Calu3 (cell line): ENCODE results near the gene SLC15A4. TPM values are rescaled to one million over a fixed set of nuclear protein-coding genes. Genes with fewer than 3 reads are reported as not detected.

Experiments
- BruUV-seq: library from RNA; stranded (reverse); fragments of 400-500 nt; replicated peaks from 2 replicates; lab custom pipeline; 2021; lab: Mats Ljungman, UMichigan
- CTCF ChIA-PET: fragments of 300-600 bp; sonication (Branson Sonifier 250); formaldehyde crosslinking; loops from one replicate; lab custom pipeline; 2022; ENCODE audit warnings: antibody characterized with exemption; lab: Charles Lee
- DNase-seq: peaks from one replicate; pipeline ENCODE4 v3.0.0; 2022
- H3K27ac Mint-ChIP-seq: one replicate; pipeline ENCODE4 v1.8.0; 2022; ENCODE audit warnings: mixed read lengths; ENCODE audit not compliant: unreplicated experiment
- H3K27me3 Mint-ChIP-seq: one replicate; pipeline ENCODE4 v1.8.0; 2022; ENCODE audit warnings: mixed read lengths; ENCODE audit not compliant: unreplicated experiment
- H3K36me3 Mint-ChIP-seq: one replicate; pipeline ENCODE4 v1.8.0; 2022; ENCODE audit warnings: mild to moderate bottlenecking, moderate library complexity, mixed read lengths; ENCODE audit not compliant: insufficient read depth, unreplicated experiment
- H3K4me1 Mint-ChIP-seq: one replicate; pipeline ENCODE4 v1.8.0; 2022; ENCODE audit warnings: mild to moderate bottlenecking, low read depth, mixed read lengths; ENCODE audit not compliant: unreplicated experiment
- H3K4me3 Mint-ChIP-seq: one replicate; pipeline ENCODE4 v1.8.0; 2022; ENCODE audit warnings: mild to moderate bottlenecking, low read depth, moderate library complexity, mixed read lengths; ENCODE audit not compliant: unreplicated experiment
- H3K9me3 Mint-ChIP-seq: one replicate; pipeline ENCODE4 v1.8.0; 2022; ENCODE audit warnings: low read depth, mixed read lengths; ENCODE audit not compliant: unreplicated experiment
- intact Hi-C: fragments of 100-400 bp; cut with micrococcal nuclease; formaldehyde crosslinking; loops from one replicate; pipeline ENCODE4 v1.10.0; 2022; ENCODE audit not compliant: unreplicated experiment
- total RNA-seq: library from RNA; stranded (reverse); gene quantifications from 2 replicates; pipeline ENCODE4 v1.2.3, GENCODE V29; 2022
- TF ChIP-seq, protein P1 (sequence below): fragments of 200-600 bp; IDR thresholded peaks from one replicate; pipeline ENCODE4 v1.8.0; 2022; ENCODE audit warnings: antibody characterized with exemption; ENCODE audit not compliant: unreplicated experiment

Gene SLC15A4
- total RNA-seq, 1 experiment from 2014 or later = 34.9 TPM

GRCh38 chr12:128771681-128772080 is 52.1 kb downstream of the SLC15A4 start:
- no peaks in the 10 kb centered on the region for H3K4me1 Mint-ChIP-seq
- no peak overlapping the region for H3K27ac Mint-ChIP-seq
- BruUV-seq = no TSS peak
- no peaks in the 10 kb centered on the region for H3K36me3 Mint-ChIP-seq
- H3K4me3 Mint-ChIP-seq = no peak overlapping the region
- CTCF ChIA-PET = no interaction called here
- H3K9me3 Mint-ChIP-seq = peaks cover 8% of the 10 kb centered on the region
- TF ChIP-seq, protein P1, sequence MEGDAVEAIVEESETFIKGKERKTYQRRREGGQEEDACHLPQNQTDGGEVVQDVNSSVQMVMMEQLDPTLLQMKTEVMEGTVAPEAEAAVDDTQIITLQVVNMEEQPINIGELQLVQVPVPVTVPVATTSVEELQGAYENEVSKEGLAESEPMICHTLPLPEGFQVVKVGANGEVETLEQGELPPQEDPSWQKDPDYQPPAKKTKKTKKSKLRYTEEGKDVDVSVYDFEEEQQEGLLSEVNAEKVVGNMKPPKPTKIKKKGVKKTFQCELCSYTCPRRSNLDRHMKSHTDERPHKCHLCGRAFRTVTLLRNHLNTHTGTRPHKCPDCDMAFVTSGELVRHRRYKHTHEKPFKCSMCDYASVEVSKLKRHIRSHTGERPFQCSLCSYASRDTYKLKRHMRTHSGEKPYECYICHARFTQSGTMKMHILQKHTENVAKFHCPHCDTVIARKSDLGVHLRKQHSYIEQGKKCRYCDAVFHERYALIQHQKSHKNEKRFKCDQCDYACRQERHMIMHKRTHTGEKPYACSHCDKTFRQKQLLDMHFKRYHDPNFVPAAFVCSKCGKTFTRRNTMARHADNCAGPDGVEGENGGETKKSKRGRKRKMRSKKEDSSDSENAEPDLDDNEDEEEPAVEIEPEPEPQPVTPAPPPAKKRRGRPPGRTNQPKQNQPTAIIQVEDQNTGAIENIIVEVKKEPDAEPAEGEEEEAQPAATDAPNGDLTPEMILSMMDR = no peak
- peaks cover 13% of the 10 kb centered on the region for H3K27me3 Mint-ChIP-seq
- DNase-seq = no peak
- intact Hi-C loops = no loop called here

- Mint-ChIP-seq H3K36me3 (no peaks in the 10 kb centered on the region), H3K4me1 (no peaks in the 10 kb centered on the region), H3K4me3 (no peak overlapping the region), H3K27me3 (peaks cover 13% of the 10 kb centered on the region), H3K9me3 (peaks cover 10% of the 10 kb centered on the region), H3K27ac (no peak overlapping the region)
- DNase-seq = no peak
- intact Hi-C loops = no loop called here
- BruUV-seq = no TSS peak
- TF ChIP-seq, protein P1 = no peak
- CTCF ChIA-PET = no interaction called here
Observed at GRCh38 chr12:128767518-128767917, 56.2 kb downstream of the SLC15A4 start.

GRCh38 chr12:128766738-128767501 is 56.8 kb downstream of the SLC15A4 start:
- CTCF ChIA-PET = interaction anchor here (0.5 to 0.7 kb wide), 2 partner anchors 133 to 444 kb away, joined by 3 read pairs; no protein-coding TSS in a partner anchor
- no peaks in the 10 kb centered on the region for H3K4me1 Mint-ChIP-seq
- H3K36me3 Mint-ChIP-seq = no peaks in the 10 kb centered on the region
- peaks cover 10% of the 10 kb centered on the region for H3K9me3 Mint-ChIP-seq
- intact Hi-C loops = no loop called here
- BruUV-seq = no TSS peak
- no peak overlapping the region for H3K27ac Mint-ChIP-seq
- H3K4me3 Mint-ChIP-seq = no peak overlapping the region
- DNase-seq = no peak
- TF ChIP-seq, protein P1 = no peak
- peaks cover 13% of the 10 kb centered on the region for H3K27me3 Mint-ChIP-seq

- Mint-ChIP-seq H3K4me1 (no peaks in the 10 kb centered on the region), H3K27ac (no peak overlapping the region), H3K9me3 (peaks cover 8% of the 10 kb centered on the region), H3K36me3 (no peaks in the 10 kb centered on the region), H3K27me3 (no peaks in the 10 kb centered on the region), H3K4me3 (no peak overlapping the region)
- no TSS peak for BruUV-seq
- intact Hi-C loops = no loop called here
- DNase-seq = no peak
- CTCF ChIA-PET = interaction anchor here (0.7 kb wide), 1 partner anchor 33 kb away, joined by 3 read pairs; no protein-coding TSS in a partner anchor
- TF ChIP-seq, protein P1 = no peak
Observed at GRCh38 chr12:128763395-128763794, 60.4 kb downstream of the SLC15A4 start.
